ENCODE measurements around the gene TRMT61B. TPM values are rescaled to one million over a fixed set of nuclear protein-coding genes. Genes with fewer than 3 reads are reported as not detected.

The TRMT61B gene
- total and polyA plus RNA-seq, 9 of the 15 experiments (the other 6 are each of a cell fraction or from before 2014, with no cell fraction given): 13.2 to 28.3 (median 19.5) TPM

DNA sequence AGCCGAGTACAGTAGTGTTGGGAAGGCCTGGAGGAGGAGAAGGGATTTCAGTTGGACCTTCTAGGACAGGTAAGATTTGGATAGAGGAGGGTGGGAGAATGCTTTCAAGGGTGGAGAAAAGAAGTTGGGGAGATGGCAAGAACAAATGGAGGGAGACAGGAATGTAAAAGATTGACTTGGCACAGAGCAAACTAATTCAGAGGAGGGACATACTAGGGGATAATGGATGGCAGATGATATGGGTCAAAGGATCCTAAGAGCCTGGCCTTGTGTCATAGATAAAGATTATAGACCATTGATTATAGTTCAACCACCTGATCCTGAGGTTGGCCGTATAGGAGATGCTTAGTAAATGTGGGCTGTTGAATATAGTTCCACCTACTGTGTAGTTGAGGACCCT is 36.7 kb upstream of the TRMT61B start (continued):
- TF ChIP-seq, protein P1, sequence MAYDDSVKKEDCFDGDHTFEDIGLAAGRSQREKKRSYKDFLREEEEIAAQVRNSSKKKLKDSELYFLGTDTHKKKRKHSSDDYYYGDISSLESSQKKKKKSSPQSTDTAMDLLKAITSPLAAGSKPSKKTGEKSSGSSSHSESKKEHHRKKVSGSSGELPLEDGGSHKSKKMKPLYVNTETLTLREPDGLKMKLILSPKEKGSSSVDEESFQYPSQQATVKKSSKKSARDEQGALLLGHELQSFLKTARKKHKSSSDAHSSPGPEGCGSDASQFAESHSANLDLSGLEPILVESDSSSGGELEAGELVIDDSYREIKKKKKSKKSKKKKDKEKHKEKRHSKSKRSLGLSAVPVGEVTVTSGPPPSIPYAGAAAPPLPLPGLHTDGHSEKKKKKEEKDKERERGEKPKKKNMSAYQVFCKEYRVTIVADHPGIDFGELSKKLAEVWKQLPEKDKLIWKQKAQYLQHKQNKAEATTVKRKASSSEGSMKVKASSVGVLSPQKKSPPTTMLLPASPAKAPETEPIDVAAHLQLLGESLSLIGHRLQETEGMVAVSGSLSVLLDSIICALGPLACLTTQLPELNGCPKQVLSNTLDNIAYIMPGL (CRISPR knock-in tag; IDR thresholded peaks at IDR 0.05): no peak
- TF ChIP-seq MXD1 (CRISPR knock-in tag; IDR thresholded peaks at IDR 0.05; ENCODE audit: borderline replicate concordance, poor library complexity, severe bottlenecking) (no peak), ZNF282 (CRISPR knock-in tag; IDR thresholded peaks at IDR 0.05) (no peak), PHF20 (IDR thresholded peaks at IDR 0.05; ENCODE audit: partially characterized antibody) (no peak), SIRT6 (IDR thresholded peaks at IDR 0.05; ENCODE audit: low read depth, low read length) (no peak), ZNF263 (CRISPR knock-in tag; IDR thresholded peaks at IDR 0.05; ENCODE audit: borderline replicate concordance) (no peak), ZNF184 (CRISPR knock-in tag; IDR thresholded peaks at IDR 0.05) (no peak), NFIC (IDR thresholded peaks at IDR 0.05) (0 out of 2 replicates have a peak, but pooled peaks have one; percentile 6), ZNF780A (CRISPR knock-in tag; IDR thresholded peaks at IDR 0.05) (no peak), MGA (IDR thresholded peaks at IDR 0.05) (no peak)
- TF ChIP-seq, protein P2, sequence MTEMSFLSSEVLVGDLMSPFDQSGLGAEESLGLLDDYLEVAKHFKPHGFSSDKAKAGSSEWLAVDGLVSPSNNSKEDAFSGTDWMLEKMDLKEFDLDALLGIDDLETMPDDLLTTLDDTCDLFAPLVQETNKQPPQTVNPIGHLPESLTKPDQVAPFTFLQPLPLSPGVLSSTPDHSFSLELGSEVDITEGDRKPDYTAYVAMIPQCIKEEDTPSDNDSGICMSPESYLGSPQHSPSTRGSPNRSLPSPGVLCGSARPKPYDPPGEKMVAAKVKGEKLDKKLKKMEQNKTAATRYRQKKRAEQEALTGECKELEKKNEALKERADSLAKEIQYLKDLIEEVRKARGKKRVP (CRISPR knock-in tag; IDR thresholded peaks at IDR 0.05): no peak
